MG63 (cell line): Measurements from ENCODE around the gene BDH1. TPM values are rescaled to one million over a fixed set of nuclear protein-coding genes. Genes with fewer than 3 reads are reported as not detected.
"Not testable (repeated sequence)": the region's sequence is repeated elsewhere in the genome, so short reads cannot be mapped to it uniquely, and the experiment has no call there.

Experiments used
- DNase-seq: peaks from one replicate; pipeline ENCODE4 v3.0.0-alpha.2; 2020
- H3K27me3 ChIP-seq: fragments of 250-450 bp; sonication (Bioruptor Pico); 2 replicates; pipeline ENCODE4 v1.5.1; 2020; ENCODE audit warnings: mild to moderate bottlenecking, moderate library complexity
- H3K36me3 ChIP-seq: fragments of 250-450 bp; sonication (Bioruptor Pico); 2 replicates; pipeline ENCODE4 v1.5.1; 2020; ENCODE audit warnings: mild to moderate bottlenecking, moderate library complexity
- H3K4me3 ChIP-seq: fragments of 250-450 bp; sonication (Bioruptor Pico); 2 replicates; pipeline ENCODE4 v1.5.1; 2020; ENCODE audit warnings: mild to moderate bottlenecking, moderate library complexity
- H3K9me3 ChIP-seq: fragments of 250-450 bp; sonication (Bioruptor Pico); 2 replicates; pipeline ENCODE4 v1.5.1; 2020; ENCODE audit warnings: mild to moderate bottlenecking, moderate library complexity
- total RNA-seq: library from RNA; depleted of rRNA; stranded (reverse); fragments of >200 nt; shearing (Covaris generic); gene quantifications from 2 replicates; pipeline ENCODE4 v1.2.3, GENCODE V29; 2014; ENCODE audit warnings: low replicate concordance

The BDH1 gene
- total RNA-seq, 1 experiment from 2014 or later, result 2.2 TPM

DNA sequence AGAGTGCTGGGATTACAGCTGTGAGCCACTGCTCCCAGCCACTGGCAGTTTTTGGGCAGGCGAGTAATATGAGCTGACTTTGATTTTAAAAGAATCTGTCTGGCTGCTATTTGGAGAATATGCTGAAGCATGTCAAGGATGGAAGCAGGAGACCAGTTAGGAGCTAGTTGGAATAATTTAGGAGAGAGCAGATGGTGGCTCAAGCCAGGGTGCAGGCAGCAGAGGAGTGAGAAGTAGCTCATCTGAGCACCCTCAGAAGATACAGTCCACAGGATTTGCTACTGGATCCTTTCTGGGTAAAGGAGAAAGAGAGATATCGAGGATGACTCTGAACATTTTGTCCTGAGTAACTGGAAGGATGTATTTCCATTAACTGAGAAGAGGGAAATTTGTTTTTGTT lies 30.4 kb upstream of the BDH1 start:
- DNase-seq, result no peak

GRCh38 chr3:197584733-197585132 lies 29.0 kb upstream of the BDH1 start:
- DNase-seq, result no peak
- Histone ChIP-seq H3K4me3 (no peak overlapping the region), H3K27me3 (no peaks in the 10 kb centered on the region), H3K36me3 (no peaks in the 10 kb centered on the region), H3K9me3 (no peaks in the 10 kb centered on the region)

More for the DNA sequence above, 30.4 kb upstream of the BDH1 start:
- no peaks in the 10 kb centered on the region for H3K27me3 ChIP-seq
- no peaks in the 10 kb centered on the region for H3K9me3 ChIP-seq
- no peaks in the 10 kb centered on the region for H3K36me3 ChIP-seq
- no peak overlapping the region for H3K4me3 ChIP-seq

GRCh38 chr3:197583371-197583770 lies 27.6 kb upstream of the BDH1 start:
- no peaks in the 10 kb centered on the region for H3K36me3 ChIP-seq
- no peak overlapping the region for H3K4me3 ChIP-seq
- no peaks in the 10 kb centered on the region for H3K27me3 ChIP-seq
- DNase-seq, result no peak
- H3K9me3 ChIP-seq, result 0 out of 2 replicates have a peak, but pooled peaks cover 2% of the 10 kb centered on the region

GRCh38 chr3:197580253-197580691 lies 24.5 kb upstream of the BDH1 start:
- Histone ChIP-seq H3K4me3 (no peak overlapping the region), H3K9me3 (0 out of 2 replicates have a peak, but pooled peaks cover 2% of the 10 kb centered on the region), H3K27me3 (no peaks in the 10 kb centered on the region; the same call in 1 of the 2 replicates), H3K36me3 (no peaks in the 10 kb centered on the region)
- no peak for DNase-seq

DNA sequence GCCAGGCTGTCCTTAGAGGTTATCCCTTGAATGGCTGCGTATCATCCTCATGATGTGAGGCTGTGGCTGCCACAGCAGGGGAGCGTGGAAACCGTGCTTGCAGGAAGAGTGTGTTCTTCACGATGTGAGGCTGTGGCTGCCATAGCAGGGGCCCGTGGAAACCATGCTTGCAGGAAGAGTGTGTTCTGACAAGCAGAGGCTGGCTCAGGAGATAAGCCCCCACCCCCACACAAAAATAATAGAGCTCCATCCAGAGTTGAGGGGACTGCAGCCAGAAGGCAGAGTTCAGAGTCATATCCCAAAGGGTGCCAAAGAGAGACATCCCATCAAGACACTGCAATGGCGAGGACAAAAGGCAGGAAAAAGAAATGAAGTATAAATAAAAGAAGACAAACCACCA lies 22.6 kb upstream of the BDH1 start:
- 0 out of 2 replicates have a peak, but pooled peaks cover 2% of the 10 kb centered on the region for H3K9me3 ChIP-seq
- no peaks in the 10 kb centered on the region for H3K36me3 ChIP-seq
- no peak overlapping the region for H3K4me3 ChIP-seq
- peaks cover 9% of the 10 kb centered on the region; the same call in 1 of the 2 replicates for H3K27me3 ChIP-seq
- no peak for DNase-seq

- no peak overlapping the region for H3K4me3 ChIP-seq
- H3K27me3 ChIP-seq, result peaks cover 9% of the 10 kb centered on the region; the same call in 1 of the 2 replicates
- no peaks in the 10 kb centered on the region for H3K36me3 ChIP-seq
- DNase-seq, result no peak
- 0 out of 2 replicates have a peak, but pooled peaks cover 2% of the 10 kb centered on the region for H3K9me3 ChIP-seq
These were observed 21.8 kb upstream of the BDH1 start for GRCh38 chr3:197577366-197578074.

DNA sequence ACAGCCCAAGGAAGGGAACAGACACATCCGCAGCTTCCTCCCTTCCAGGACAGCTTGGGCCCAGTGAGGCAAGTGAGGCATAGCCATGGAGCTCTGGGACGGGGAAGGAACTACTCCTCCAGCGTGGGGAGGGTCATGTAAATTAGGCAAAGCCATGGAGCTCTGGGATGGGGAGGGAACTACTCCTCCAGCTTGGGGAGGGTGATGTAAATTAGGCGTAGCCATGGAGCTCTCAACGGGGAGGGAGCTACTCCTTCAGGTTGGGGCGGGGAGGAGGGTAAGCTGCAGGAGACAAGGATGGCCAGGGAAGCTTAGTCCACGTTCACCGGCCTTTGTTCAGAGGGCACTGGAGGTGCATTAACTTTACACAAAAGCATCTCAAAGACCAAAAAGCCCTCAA lies 21.1 kb upstream of the BDH1 start:
- Histone ChIP-seq H3K36me3 (no peaks in the 10 kb centered on the region), H3K27me3 (peaks cover 9% of the 10 kb centered on the region; the same call in 1 of the 2 replicates), H3K9me3 (0 out of 2 replicates have a peak, but pooled peaks cover 2% of the 10 kb centered on the region), H3K4me3 (no peak overlapping the region)
- no peak for DNase-seq

DNA sequence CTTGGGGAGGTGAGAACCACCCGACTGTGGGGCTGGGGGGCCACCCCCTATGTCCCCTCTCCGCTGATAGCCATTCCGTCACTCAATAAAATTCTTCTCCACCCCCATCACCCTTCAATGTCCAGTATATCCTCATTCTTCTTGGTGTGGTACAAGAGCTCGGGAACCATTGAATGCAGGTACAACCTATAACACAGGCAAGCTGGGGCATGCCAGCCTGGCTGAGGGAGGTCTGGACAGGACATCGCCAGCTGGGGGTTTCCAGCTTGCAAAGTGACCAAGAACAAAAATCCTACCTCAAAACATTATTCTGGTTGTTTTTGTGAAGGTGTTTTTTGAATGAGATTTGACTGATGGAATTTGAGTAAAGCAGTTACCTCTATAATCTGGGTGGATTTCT lies 19.6 kb upstream of the BDH1 start:
- H3K4me3 ChIP-seq, result no peak overlapping the region
- H3K9me3 ChIP-seq, result 0 out of 2 replicates have a peak, but pooled peaks cover 5% of the 10 kb centered on the region
- peaks cover 9% of the 10 kb centered on the region; the same call in 1 of the 2 replicates for H3K27me3 ChIP-seq
- no peak for DNase-seq
- H3K36me3 ChIP-seq, result no peaks in the 10 kb centered on the region

- H3K9me3 ChIP-seq, H3K4me3 ChIP-seq, H3K36me3 ChIP-seq, H3K27me3 ChIP-seq, DNase-seq: not testable (repeated sequence)
These were observed 18.7 kb upstream of the BDH1 start for GRCh38 chr3:197574396-197574991.

GRCh38 chr3:197573048-197573767 lies 17.4 kb upstream of the BDH1 start:
- H3K9me3 ChIP-seq, result peaks cover 8% of the 10 kb centered on the region; the same call in 1 of the 2 replicates
- H3K4me3 ChIP-seq, result no peak overlapping the region
- no peaks in the 10 kb centered on the region for H3K36me3 ChIP-seq
- peaks cover 9% of the 10 kb centered on the region; the same call in 1 of the 2 replicates for H3K27me3 ChIP-seq
- DNase-seq, result no peak

- not testable (repeated sequence) for H3K36me3 ChIP-seq, H3K9me3 ChIP-seq, H3K27me3 ChIP-seq, DNase-seq, H3K4me3 ChIP-seq
These were observed 16.1 kb upstream of the BDH1 start for GRCh38 chr3:197571880-197572172.

DNA sequence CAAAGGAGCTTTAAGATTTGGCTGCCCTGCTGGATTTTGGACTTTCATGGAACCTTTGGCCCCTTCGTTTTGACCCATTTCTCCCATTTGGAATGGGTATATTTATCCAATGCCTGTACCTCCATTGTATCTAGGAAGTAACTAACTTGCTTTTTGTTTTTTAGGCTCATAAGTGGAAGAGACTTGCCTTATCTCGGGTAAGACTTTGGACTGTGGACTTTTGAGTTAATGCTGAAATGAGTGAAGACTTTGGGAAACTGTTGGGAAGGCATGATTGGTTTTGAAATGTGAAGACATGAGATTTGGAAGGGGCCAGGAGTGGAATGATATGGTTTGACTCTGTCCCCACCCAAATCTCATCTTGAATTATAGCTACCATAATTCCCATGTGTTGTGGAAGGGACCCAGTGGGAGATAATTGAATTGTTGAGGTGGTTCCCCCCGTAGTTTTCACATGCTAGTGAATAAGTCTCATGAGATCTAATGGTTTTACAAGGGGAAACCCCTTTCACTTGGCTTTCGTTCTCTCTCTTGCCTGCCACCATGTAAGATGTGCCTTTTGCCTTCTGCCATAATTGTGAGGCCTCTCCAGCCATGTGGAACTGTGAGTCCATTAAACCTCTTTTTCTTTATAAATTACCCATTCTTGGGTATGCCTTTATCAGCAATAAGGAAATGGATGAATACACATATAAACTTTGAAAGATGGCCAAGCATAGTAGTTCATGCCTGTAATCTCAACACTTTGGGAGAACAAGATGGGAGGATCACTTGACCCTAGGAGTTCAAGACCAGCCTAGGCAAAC lies 15.5 kb upstream of the BDH1 start:
- not testable (repeated sequence) for H3K4me3 ChIP-seq, H3K36me3 ChIP-seq, H3K27me3 ChIP-seq, DNase-seq
- H3K9me3 ChIP-seq, result peaks cover 12% of the 10 kb centered on the region

- DNase-seq, result not testable (repeated sequence)
These were observed 13.7 kb upstream of the BDH1 start for GRCh38 chr3:197569433-197569832.

DNA sequence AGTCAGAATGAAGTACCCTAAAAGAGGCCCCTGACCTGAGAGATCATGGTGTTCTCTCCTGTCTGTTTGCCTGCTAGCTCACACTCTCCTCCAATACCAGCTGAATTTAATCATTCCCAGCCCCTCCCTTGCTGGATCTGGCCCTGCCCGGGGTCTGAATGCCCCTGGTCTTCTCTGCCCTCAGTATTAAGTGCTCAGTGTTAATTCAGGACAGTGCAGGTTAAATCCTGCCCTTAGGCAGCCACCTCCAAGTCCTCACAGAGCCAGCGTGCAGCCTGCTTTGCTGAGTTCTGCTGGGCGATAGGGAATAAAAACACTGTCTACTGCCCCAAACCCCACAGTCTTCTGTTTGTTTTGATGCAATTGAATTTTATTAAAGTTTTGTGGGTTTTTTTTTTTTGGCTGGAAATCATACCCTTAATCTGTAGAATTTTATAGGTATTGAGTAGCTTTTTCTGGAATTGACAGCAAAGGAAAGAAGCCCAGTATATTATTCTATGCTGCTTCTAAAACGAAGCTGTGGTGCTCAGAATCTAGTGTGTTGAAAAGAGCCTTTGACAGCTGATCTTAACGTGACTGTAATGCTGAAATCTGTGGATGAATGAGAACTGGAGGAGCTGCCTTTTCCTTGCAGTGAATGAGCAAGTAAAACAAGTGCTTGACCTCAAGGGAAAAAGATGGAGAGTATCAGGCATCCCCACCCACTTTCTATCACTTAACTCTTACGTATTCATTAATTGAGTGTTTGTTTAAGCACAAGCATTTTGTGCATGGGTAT lies 12.3 kb upstream of the BDH1 start:
- Histone ChIP-seq H3K36me3 (no peaks in the 10 kb centered on the region), H3K9me3 (peaks cover 21% of the 10 kb centered on the region), H3K4me3 (no peak overlapping the region), H3K27me3 (no peaks in the 10 kb centered on the region)
- DNase-seq, result no peak

More at GRCh38 chr3:197569433-197569832, 13.7 kb upstream of the BDH1 start:
- H3K4me3 ChIP-seq, H3K36me3 ChIP-seq, H3K27me3 ChIP-seq: not testable (repeated sequence)
- H3K9me3 ChIP-seq, result peaks cover 16% of the 10 kb centered on the region

DNA sequence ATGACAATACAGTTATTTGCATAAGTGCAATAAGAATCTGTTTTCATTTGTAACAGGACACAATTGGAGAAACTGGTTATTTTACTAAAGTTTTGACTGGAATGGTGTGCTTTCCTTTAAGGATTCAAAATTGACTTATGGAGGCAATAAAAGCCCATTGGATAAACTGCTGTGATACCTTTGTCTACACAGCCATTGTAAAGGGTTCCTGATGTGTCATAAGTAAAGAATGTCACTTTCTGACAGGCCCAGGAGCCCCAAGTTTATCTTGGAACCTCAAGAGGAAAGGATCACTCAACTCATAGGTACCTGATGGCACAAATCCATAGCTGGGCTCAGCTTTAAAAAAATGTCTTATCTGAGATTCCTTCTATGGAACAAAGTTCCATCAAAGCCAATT lies 10.4 kb upstream of the BDH1 start:
- not testable (repeated sequence) for H3K36me3 ChIP-seq, DNase-seq

More for the DNA sequence above, 10.4 kb upstream of the BDH1 start:
- peaks cover 20% of the 10 kb centered on the region for H3K9me3 ChIP-seq
- H3K4me3 ChIP-seq, H3K27me3 ChIP-seq: not testable (repeated sequence)
